T-helper 1 cell treated with Interleukin-12 subunit alpha and Interleukin-12 subunit beta and Interleukin-4 antibody, amounts not matched to agents 30 μg/mL and 1 μg/mL, for 36 hours (primary cell): ENCODE data around the gene STAT5A.
"Not testable (repeated sequence)": the region's sequence is repeated elsewhere in the genome, so short reads cannot be mapped to it uniquely, and the experiment has no call there.

Source experiments
- H3K27ac Mint-ChIP-seq: one replicate; pipeline ENCODE4 v1.8.0; 2021; ENCODE audit warnings: mild to moderate bottlenecking, mixed read lengths
- H3K27me3 Mint-ChIP-seq: one replicate; pipeline ENCODE4 v1.8.0; 2021; ENCODE audit warnings: low read depth, mixed read lengths
- H3K36me3 Mint-ChIP-seq: one replicate; pipeline ENCODE4 v1.8.0; 2021; ENCODE audit warnings: low read depth, mixed read lengths
- H3K4me1 Mint-ChIP-seq: one replicate; pipeline ENCODE4 v1.8.0; 2021; ENCODE audit warnings: low read depth, mixed read lengths
- H3K4me3 Mint-ChIP-seq: one replicate; pipeline ENCODE4 v1.8.0; 2021; ENCODE audit warnings: mild to moderate bottlenecking, moderate library complexity, mixed read lengths
- H3K9me3 Mint-ChIP-seq: one replicate; pipeline ENCODE4 v1.8.0; 2021; ENCODE audit warnings: mixed read lengths

STAT5A gene

GRCh38 chr17:42358434-42358833, 70.1 kb downstream of the STAT5A start:
- Mint-ChIP-seq H3K4me1 (peaks cover 46% of the 10 kb centered on the region), H3K4me3 (no peak overlapping the region), H3K27me3 (no peaks in the 10 kb centered on the region), H3K27ac (peak overlapping the region; percentile 49), H3K36me3 (peaks cover 24% of the 10 kb centered on the region), H3K9me3 (no peaks in the 10 kb centered on the region)

GRCh38 chr17:42359133-42359532, 70.8 kb downstream of the STAT5A start:
- H3K4me3 Mint-ChIP-seq, result no peak overlapping the region
- H3K4me1 Mint-ChIP-seq, result peaks cover 51% of the 10 kb centered on the region
- H3K36me3 Mint-ChIP-seq, result peaks cover 31% of the 10 kb centered on the region
- H3K9me3 Mint-ChIP-seq, result no peaks in the 10 kb centered on the region
- H3K27me3 Mint-ChIP-seq, result no peaks in the 10 kb centered on the region
- H3K27ac Mint-ChIP-seq, result peak overlapping the region; percentile 4

GRCh38 chr17:42360388-42360787, 72.1 kb downstream of the STAT5A start:
- H3K27ac Mint-ChIP-seq, H3K27me3 Mint-ChIP-seq, H3K4me3 Mint-ChIP-seq, H3K9me3 Mint-ChIP-seq: not testable (repeated sequence)
- Mint-ChIP-seq H3K4me1 (peaks cover 62% of the 10 kb centered on the region), H3K36me3 (peaks cover 39% of the 10 kb centered on the region)
